Left lobe of liver (tissue), 2 donors: Measurements from ENCODE around the gene ZNF814. TPM values are rescaled to one million over a fixed set of nuclear protein-coding genes. Genes with fewer than 3 reads are reported as not detected.
"Not testable (repeated sequence)": the region's sequence is repeated elsewhere in the genome, so short reads cannot be mapped to it uniquely, and the experiment has no call there.

Source experiments
- ATAC-seq: fragments of 200-7000 bp; cut with Tn5 transposase; one replicate; pipeline ENCODE4 v1.9.1; 2020; ENCODE audit warnings: mild to moderate bottlenecking, moderate library complexity
- DNase-seq: peaks from one replicate; pipeline ENCODE4 v3.0.0-alpha.2; 2020; ENCODE audit warnings: low spot score
- total RNA-seq: library from RNA; stranded (reverse); gene quantifications from one replicate; pipeline ENCODE4 v1.2.1, GENCODE V29; 2021
- donor health status: DM: no; HTN: no; CAD: no; lungs with moderate emphysema.
- donor health status: DM: no; HTN: yes; CAD: no.

ZNF814 gene
- total RNA-seq, 1 donor from 2014 or later: 12.9 TPM

- peak; percentile 92 for DNase-seq
- peak; percentile 80 for ATAC-seq
Observed at GRCh38 chr19:57819475-57820148, 69.2 kb downstream of the ZNF814 start.

- no peak for ATAC-seq
Observed at GRCh38 chr19:57818378-57818777, 70.5 kb downstream of the ZNF814 start.

GRCh38 chr19:57817976-57818375 is 70.9 kb downstream of the ZNF814 start:
- DNase-seq (no peak), ATAC-seq (no peak)

More at GRCh38 chr19:57818378-57818777, 70.5 kb downstream of the ZNF814 start:
- DNase-seq: no peak

GRCh38 chr19:57816652-57817051 is 72.2 kb downstream of the ZNF814 start:
- DNase-seq: no peak

GRCh38 chr19:57815247-57816075 is 73.4 kb downstream of the ZNF814 start:
- no peak for DNase-seq

More at GRCh38 chr19:57816652-57817051, 72.2 kb downstream of the ZNF814 start:
- no peak for ATAC-seq

GRCh38 chr19:57814505-57815246 is 74.2 kb downstream of the ZNF814 start, which contains the start of gene ZNF552:
ZNF552 (minus strand) TSS chr19:57814913; CDS start chr19:57814743, 170 bp downstream.
- ATAC-seq: peak; percentile 88
- peak; percentile 88 for DNase-seq

More at GRCh38 chr19:57815247-57816075, 73.4 kb downstream of the ZNF814 start:
- ATAC-seq: no peak

GRCh38 chr19:57813919-57814504 is 74.8 kb downstream of the ZNF814 start:
- ATAC-seq (peak; percentile 31), DNase-seq (no peak)

GRCh38 chr19:57812975-57813820 is 75.6 kb downstream of the ZNF814 start:
- not testable (repeated sequence) for ATAC-seq, DNase-seq

- ATAC-seq: no peak
Observed at GRCh38 chr19:57812226-57812625, 76.6 kb downstream of the ZNF814 start.

GRCh38 chr19:57810410-57811295 is 78.2 kb downstream of the ZNF814 start:
- peak; percentile 43 for ATAC-seq

More at GRCh38 chr19:57812226-57812625, 76.6 kb downstream of the ZNF814 start:
- DNase-seq: no peak

GRCh38 chr19:57807541-57807940 is 81.3 kb downstream of the ZNF814 start:
- ATAC-seq (peak; percentile 54), DNase-seq (no peak)

More at GRCh38 chr19:57810410-57811295, 78.2 kb downstream of the ZNF814 start:
- DNase-seq: not testable (repeated sequence)

GRCh38 chr19:57803594-57804325 is 85.1 kb downstream of the ZNF814 start:
- ATAC-seq: peak; percentile 77
- DNase-seq: no peak

- peak; percentile 47 for ATAC-seq
- no peak for DNase-seq
Observed at GRCh38 chr19:57803265-57803593, 85.6 kb downstream of the ZNF814 start.

- ATAC-seq: no peak
- DNase-seq: no peak
Observed at GRCh38 chr19:57802269-57802668, 86.6 kb downstream of the ZNF814 start.

- DNase-seq (no peak), ATAC-seq (no peak)
Observed at GRCh38 chr19:57800696-57801095, 88.1 kb downstream of the ZNF814 start.
